Endometrium (tissue), 2 donors: ENCODE results near the gene FA2H.
A peak's percentile ranks its signal among the peaks of the same experiment; 100 is the strongest.
"Not testable (repeated sequence)": the region's sequence is repeated elsewhere in the genome, so short reads cannot be mapped to it uniquely, and the experiment has no call there.

ENCODE experiments used
- FAIRE-seq: peaks from 2 replicates; lab custom pipeline; 2012; peaks lifted over from hg19 to GRCh38; lab: Jason Lieb, UNC
- donor health status: control.
- donor health status: control.

Gene FA2H

DNA sequence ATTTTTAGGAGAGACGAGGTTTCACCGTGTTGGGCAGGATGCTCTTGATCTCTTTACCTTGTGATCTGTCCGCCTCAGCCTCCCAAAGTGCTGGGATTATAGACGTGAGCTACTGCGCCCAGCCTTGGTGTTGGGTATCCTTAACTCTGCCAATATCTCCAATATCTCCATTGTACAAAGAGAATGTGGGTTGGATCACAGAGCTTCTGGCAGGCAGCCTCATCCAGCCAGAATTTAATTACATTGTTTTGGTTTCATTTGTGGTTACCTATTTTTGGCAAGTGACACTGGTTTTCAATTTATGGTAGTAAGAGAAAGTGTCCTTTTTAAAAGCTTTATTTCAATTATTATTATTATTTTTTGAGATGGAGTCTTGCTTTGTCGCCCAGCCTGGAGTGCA is 93.9 kb downstream of the FA2H start:
- FAIRE-seq = no peak

DNA sequence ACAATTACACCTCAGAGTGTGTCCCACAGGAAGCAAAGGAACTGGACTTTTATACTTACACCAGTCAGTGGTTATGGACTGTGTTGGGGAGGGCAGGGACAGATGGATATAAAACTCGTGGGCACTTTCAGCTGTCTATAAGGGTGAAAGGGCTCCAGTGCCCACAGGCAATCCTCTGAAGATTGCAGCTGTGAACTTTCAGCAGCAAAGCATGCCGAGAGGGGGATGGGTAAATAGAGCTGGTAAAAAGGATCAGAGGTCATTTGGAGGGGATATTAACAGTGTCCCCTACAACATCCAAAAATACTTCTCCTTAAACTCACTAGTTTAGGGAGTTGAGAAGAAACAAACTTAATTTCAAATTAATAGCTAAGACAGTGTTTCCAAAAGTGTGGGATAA is 94.6 kb downstream of the FA2H start:
- no peak for FAIRE-seq

DNA sequence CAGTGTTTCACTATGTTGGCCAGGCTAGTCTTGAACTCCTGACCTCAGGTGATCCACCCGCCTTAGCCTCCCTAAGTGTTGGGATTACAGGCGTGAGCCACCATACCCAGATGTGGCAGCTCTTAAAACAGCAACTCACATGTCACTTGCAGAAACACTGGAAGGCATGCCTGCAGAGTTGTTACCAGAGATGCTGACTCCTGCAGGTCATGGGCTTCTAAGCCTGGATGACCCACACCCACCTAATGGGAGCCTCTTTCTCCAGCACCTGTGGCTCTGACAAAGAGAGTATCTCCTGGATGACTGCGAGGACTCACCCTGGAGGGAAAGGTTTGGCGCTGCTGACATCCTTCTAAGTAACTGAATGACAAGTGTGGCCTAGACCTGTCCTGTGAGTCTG is 96.8 kb downstream of the FA2H start:
- FAIRE-seq = no peak

DNA sequence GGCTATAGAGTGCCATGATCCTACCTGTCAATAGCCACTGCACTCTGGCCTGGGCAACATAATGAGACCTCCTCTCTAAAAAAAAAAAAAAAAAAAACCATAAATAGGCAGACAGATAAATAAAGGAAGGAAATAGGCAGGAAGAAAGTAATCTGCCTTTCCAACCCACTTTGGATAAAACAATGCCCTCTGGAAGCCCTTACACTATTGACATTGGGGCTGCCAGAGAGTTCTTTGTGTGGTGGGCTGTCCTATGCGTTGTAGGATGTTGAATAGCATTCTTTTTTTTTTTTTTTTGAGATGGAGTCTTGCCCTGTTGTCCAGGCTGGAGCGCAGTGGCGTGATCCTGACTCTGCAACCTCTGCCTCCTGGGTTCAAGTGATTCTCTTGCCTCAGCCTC is 100.7 kb downstream of the FA2H start:
- no peak for FAIRE-seq

DNA sequence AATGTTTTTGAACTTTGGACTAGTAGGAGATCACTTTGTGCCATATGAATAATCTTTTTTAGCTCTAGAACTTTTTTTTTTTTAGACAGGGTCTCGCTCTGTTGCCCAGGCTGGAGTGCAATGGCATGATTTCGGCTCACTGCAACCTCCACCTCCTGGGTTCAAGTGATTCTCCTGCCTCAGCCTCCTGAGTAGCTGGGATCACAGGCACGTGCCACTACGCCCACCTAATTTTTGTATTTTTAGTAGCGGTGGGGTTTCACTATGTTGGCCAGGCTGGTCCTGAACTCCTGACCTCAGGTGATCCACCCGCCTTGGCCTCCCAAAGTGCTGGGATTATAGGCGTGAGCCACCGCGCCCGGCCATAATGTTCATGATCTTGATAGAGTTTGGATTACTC is 105.7 kb downstream of the FA2H start:
- FAIRE-seq = not testable (repeated sequence)

DNA sequence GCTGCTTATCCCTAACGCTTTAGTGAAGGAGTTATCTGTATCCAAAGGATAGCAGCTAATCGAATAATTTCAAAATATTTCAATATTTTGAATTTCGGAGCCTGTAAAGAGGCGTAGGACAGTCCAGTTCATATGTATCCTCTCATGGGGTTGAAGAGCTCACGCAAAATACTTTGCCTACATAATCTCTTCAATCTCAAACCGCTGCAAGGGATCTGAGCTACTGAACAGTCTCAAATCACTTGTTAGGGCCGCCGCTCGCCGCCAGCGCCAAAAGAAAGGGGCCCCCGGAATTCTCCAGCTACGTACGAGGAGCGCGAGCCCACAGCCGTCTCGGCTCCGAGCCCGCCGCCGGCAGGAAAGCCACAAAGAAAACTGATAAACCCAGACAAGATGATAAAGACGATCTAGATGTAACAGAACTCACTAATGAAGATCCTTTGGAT is 107.3 kb downstream of the FA2H start:
- no peak for FAIRE-seq

DNA sequence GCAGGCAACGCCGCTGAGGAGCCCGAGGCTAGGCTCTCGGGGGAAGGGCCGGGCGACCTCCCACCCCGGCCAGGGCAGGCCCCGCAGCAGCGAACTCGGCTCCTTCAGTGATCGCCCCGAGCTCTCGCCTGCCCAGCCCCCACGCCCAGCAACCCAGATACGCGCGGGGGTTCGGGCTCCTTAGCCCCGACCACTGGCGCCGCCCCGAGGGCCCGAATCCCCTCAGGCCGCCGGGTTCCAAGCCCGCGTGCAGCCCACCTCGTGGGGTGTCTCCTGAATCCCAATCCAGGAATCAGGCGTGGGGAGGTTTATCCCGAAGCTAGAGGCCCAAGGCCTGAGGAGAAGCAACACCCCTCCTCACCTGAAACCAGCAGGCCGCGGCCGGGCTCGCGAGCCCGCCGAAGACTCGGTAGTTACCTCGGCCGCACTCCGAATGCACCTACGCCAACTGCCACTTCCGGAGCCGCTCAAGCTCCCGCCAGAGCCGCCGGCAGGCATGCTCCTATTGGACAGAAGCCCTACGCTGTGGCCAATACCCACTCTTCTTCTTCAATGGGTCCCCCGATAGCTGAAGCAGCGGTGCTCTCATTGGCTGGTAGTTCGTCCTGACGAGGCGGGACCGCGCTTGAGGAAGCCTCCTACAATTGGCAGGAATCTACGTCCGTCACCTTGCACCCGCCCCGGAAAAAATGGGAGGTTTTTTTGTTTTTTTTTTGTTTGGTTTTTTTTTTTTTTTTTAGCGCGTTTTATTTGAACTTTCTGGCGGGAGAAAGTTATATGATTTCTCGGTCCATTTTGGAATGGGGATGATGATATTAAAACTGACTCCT is 108.0 kb downstream of the FA2H start, which contains the start of gene RFWD3:
Gene RFWD3, minus strand, starts transcription at position 453 of the 830 bp plus-strand sequence. CDS start 5,428 bp downstream, outside the sequence.
- FAIRE-seq = peak; percentile 99

DNA sequence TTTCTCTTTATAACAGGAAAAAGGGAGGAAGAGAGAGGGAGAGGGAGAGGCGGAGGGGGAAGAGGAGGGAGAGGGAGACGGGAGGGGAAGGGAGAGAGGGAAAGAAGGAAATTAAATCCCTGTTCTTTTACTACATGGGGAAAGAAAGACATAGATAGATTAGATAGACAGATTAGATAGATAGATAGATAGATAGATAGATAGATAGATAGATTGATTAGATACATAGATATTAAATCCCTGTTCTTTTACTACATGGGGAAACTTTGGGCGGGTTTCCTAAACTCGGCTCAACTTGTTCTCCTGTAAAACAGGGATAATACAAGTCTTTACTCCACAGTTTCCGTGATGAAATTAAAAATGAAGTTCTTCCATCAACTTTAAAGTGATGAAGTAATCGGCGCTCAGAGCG is 108.6 kb downstream of the FA2H start:
- FAIRE-seq = no peak
